Activated CD4-positive, alpha-beta T cell treated with anti-CD3 and anti-CD28 coated beads, Interleukin-2, amount 50 U/mL, for 24 hours (primary cell): ENCODE results near the gene PRELP.
"Not testable (repeated sequence)": the region's sequence is repeated elsewhere in the genome, so short reads cannot be mapped to it uniquely, and the experiment has no call there.

Source experiments
- DNase-seq, 2 donors: peaks; one replicate each; pipeline ENCODE4 v3.0.0-alpha.2; 2020; ENCODE audit warnings: low read depth in 1 of 2, low spot score in 1 of 2

Gene PRELP

DNA sequence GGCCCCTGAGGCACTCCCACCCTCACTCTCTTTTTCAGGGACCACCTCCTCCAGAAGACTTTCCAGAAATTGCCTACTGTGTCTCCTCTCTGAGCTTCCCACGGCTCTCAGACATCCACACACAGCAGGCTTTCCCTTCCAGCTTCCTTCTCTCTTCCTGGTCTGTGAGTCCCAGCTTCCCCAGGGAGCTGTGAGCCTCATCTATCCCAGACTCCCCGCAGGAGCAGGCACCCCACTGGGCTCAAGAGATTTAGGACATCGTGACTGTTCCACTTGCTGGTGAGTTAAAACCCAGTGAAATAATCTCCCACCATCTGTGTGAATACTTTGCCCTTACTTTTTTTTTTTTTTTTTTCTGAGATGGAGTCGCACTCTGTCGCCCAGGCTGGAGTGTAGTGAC is 22.0 kb upstream of the PRELP start:
- DNase-seq: no peak

DNA sequence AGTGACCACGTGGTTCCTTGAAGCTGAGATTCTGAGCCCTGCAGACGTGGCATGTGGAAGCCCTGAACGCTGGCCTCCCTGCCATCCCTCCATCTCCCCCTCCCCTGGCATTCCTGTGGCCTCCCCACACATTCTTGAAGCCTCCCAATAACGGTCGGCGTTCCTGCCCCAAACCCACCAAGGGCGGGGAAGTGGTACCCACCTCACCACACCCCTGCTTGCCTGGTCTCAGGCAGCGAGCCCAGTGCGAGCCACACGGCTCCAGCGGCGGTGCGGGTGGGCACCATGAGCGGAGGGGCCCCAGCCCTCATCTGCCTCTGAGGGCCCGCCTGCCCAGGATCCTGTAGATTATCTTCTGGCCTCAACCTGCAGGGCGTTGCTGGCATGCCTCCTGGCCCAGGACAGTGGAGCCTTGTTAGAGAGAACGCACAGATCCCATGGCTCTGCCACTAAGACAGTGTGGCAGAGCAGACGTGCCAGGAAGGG is 20.6 kb upstream of the PRELP start:
- no peak for DNase-seq

DNA sequence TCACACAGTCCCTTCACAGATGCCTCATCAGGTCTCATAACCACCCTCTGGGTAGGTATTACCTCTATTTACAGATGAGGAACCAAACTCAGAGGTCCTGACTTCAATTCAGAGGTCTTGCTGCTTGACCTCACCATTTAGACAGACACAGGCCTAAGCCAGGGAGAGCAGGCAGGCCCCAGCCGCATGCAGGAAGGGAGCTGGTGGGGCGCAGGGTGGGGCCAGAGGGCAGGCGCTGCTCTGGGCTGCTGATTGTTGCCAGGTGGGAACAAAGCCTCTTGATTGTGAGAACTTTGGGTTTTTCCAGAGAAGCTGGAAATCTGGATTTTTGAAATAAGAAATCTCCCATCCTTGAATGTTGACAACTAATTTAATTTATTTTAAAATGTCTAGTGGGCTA is 19.9 kb upstream of the PRELP start:
- DNase-seq: no peak

DNA sequence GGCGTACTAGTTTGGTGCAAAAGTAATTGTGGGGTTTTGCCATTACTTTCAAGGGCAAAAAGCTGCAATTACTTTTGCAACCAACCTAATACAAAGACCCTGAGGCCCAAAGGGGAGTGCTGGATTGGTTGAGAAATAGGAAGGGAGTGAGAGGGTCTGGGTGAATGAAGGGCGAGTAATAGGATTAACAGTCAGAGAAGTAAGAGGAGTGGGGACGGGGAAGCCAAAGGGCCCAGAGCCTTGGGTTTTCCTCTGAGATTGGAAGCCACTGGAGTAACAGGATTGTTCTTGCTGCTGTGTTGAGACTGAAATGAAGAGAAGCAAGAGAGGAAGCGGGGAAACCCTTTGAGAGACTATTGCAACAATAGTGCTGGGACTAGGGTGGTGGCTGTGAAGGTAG is 19.0 kb upstream of the PRELP start:
- DNase-seq: no peak

DNA sequence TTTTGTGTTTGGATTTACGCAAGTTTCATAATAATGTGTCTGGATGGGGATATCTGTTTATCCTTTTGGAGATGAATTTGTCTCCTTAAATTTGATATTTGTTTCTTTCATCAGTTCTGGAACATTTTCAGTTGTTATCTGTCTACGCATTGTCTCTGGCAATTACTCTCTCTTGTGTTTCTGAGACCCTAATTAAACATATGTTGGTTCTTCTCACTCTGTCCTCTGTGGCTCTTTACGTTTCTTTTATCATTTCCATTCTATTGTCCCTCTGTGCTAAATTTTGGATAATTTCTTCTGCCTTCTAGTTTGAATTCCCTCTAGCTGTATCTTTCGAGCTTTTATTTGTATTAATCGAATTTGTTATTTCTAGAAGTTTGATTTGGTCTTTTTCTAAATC is 17.5 kb upstream of the PRELP start:
- DNase-seq: no peak

DNA sequence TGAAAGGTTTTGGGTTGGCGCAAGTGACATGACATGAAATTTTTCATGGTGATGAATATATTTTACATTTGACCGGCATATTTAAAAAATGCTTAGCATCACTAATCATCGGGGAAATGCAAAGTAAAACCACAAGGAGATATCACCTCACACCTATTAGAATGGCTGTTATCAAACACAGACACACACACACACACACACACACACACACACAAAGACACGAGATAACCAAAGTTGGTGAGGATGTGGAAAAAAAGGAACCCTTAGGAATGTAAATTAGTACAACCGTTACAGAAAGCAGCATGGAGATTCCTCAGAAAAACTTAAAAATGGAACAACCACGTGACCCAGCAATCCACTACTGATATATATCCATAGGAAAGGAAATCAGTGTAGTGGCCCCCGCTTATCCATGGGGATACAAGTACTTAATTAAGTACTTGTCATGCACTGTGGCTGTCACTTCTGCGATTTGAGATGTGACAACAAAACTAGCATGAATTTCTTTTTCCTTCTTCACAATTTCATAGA is 15.9 kb upstream of the PRELP start:
- no peak for DNase-seq

DNA sequence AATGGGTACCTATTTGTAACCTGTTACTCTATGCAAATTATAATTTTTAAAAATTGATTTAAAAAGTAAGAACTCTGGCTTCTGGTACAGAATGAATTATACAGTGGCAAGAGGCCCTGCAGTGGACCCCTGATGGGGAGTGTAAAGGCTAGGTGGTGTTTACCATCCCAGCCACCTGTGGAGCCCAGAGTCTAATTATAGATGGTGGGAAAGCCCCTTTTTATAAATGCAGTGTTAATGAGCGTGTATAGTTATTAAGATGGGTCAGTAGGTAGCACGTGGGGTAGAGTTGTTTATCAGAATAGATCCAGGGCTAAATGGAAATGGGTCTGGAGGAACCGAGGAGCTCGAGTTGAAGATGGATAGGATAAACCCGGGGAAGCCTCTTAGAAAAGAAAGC is 13.9 kb upstream of the PRELP start:
- DNase-seq: no peak

DNA sequence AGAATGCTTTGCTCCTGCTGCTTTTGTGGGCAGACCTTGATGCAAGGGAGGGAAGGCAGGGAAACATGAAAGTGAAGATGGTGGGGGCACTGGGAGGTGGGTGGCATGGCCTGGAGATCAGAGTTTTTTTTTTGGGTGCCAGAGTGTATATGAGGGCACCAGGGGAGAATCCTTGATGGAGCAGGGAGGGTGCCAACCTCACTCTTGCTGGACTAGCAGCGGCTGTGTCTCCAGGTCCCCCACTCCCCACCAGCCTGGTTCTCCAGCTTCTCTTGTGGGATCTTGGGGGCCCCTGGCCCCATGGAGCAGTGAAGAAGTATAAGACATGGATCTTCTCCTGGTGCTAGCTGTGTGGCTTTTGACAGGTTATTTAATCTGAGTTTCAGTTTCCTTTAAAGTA is 13.5 kb upstream of the PRELP start:
- DNase-seq: no peak

DNA sequence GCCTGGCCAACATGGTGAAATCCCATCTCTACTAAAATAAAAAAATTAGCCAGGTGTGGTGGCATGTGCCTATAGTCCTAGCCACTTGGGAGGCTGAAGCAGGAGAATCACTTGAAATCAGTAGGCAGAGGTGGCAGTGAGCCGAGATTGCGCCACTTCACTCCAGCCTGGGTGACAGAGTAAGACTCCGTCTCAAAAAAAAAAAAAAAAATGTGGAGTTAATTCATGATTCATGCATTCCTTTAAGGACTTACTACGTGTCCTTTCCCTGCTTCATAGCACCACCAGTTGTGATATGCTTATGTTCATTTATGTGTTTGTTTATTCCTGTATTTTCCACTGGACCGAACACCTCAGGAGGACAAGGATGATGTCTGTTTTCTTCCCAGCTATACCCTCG is 12.7 kb upstream of the PRELP start:
- no peak for DNase-seq

DNA sequence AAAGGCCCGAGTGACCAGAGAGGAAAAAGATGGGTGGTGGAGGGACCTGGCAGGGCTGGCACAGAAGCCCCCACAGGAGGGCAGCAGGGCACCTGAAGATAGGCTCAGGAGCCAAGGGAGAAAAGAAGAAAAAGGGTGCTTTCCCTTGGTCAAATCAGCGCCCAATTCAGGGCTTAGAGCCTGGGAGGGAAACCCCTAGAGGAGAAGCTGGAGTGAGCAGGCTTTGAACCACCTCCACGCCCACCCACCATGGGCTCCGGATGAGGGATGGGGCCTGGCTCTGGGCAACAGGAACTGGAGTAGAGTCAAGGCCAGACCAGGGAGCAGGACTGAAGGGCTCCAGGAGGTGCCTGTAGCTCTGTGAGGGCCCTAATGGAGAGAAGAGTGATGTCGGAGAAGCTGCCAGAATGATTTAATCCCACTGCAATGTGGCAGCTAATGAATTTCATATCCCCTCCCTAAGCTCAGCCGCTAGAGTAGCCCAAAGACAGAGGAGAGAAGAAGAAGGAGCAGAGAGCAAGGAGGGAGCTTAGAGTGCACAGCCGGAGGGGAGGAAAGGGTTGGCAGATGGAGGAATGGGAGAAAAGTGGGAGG is 12.0 kb upstream of the PRELP start:
- DNase-seq: no peak

DNA sequence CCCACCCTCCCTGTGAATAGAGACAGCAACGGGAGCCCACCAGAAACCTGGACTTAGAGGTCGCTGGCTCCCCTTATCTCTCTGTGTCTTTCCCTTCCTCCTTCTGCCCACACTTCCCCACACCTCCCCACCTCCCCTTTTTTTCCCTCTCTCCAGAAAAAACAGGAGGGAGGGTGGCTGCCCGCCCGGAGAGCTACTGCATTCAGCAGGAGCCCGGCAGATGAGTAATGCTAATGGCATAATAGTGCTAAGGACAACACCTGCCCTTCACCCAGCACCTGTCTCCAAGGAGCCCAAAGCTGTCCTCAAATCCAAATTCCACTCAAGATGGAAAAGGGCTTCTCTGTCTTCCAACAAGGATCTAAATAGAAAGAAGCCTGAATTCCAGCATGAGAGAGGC is 11.4 kb upstream of the PRELP start:
- DNase-seq: no peak

DNA sequence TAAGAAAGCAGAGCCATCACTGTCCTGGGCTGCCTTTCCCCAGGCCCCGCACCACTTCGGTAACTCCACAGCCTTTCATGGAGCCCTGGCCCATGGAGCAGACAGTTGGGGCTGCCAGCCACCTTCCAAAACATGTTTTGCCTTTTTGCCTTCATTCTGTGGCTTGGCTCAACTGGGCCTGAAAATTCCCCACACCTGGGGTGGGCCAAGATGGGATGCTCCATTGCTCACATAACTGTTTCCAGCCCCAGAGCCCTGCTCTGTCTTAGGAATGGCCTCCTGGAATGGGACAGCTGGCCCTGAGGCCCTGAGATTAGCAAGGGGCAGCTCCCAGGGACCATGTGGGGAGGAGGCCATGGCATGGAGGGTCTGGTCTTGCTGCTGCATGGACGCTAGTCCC is 10.9 kb upstream of the PRELP start:
- no peak for DNase-seq

DNA sequence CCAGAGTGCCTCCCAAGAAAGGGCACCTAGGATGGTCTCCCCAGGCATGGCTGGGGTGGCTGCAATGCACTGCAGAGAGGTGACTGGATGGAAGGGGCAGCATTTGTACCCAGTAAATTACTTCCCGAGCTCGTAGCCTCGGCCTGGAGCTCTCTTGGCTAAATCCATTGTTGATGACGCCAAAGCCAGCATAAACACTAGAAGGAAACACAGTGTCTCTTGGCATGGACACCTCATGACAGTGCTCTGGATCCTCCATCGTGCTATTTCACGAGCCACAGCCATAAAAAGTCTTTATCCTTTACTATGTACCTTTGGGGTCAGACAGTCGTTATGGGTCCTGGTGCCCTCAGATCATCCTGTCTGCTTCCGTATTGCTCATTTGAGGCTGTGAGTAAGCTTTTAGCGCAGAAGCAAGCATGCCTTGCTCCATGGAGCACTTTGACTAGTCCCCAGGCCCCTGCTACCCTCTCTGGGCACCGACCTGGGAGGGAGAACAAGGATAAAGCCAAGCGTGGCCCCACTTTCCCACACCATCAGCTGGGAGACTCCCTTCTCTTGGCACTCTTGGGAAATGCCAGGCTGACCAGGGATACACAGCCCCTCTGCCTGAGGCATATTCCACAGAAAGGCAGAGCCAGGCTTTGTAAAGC is 10.3 kb upstream of the PRELP start:
- no peak for DNase-seq

DNA sequence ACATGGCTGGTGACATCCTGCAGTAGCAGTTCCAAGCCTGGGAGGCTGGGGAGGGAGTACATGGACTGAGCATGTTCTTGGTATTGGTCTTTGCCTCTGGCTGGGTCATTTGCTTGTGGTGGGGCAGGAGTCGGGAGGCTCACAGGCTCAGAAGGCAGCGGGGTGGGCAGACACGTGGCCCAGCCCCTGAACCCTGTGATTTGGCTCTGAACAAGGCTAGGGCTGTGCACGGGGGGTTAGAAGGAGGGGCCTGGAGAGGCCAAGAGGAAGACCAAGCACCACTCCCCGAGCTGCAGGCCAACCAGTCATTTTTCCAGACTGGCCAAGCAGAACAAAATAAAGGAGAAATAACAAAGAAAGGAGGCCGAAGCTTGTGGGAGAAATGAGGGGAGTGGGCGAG is 9.7 kb upstream of the PRELP start:
- DNase-seq: no peak

DNA sequence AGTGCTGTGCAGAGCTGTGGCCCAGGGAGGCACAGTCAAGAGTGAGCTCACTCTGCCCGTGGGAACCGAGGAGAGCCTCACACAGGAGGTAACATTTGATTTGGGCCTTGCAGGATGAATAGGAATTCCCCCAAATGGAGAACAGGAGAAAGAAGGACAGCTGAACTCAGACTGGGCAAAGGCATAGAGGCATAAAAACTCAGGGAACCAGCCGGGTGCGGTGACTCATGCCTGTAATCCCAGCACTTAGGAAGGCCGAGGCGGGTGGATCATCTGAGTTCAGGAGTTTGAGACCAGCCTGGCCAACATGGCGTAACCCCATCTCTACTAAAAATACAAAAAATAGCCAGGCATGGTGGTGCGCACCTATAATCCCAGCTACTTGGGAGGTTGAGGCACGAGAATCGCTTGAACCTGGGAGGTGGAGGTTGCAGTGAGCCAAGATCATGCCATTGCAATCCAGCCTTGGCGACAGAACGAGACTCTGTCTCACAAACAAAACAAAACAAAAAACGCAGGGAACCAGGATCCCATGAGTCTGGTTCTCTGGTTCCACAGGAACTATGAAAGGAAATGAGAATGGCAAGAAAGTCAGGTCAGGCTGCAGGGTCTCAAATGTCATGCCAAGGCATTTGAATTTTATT is 8.6 kb upstream of the PRELP start:
- DNase-seq: not testable (repeated sequence)

DNA sequence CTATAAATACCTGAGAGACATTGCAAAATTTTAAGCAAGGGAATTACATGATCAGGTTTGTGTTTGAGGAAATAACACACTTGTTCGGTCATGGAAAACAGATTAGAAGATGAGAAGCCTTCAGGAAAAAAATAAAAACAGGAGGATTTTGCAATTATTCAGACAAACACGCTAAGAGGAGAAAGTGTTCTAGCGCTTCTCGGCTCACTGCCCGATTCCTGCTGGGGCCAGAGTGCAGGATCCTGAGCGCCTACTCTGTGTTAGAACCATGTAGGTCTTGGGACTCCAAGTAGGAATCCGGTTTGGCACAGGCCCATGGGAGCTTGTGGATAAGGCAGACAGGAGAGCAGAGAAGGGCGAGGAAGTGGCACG is 8.1 kb upstream of the PRELP start:
- DNase-seq: no peak

DNA sequence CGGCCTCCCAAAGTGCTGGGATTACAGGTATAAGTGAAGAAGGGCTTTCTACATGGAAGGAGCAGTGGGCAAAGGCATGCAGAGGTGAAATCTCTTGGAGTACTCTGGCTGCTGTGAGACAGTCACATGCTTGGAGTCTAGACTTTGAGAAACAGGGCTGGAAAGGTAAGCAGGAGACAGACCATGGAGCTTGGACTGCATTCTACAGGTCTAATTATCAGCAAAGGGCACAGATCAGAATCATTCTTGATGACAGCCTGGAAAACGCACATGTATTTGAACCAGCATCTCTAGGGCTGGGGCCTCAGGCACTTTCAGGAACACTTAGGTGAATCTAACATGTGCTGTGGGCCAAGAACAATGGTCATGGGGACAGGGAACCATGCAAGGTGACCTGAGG is 7.3 kb upstream of the PRELP start:
- no peak for DNase-seq

DNA sequence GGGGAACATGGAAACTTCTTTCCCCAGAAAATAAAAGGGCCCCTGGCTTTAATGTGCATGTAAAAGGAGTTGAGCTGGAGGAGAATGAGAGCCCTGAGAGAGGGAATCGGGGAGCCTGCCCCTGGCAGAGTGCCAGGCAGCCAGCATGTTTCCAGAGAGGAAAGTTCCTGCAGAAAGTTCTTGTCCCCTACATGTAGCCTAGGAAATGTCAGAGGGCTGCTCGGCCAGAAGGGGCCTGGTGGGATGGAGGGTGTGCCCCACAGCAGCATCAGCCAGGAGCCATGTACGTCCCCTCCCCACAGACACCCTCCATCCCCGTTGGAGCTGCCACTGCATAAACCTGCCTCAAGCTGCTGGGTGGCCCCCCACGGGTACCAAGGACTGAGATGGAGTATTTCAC is 5.4 kb upstream of the PRELP start:
- no peak for DNase-seq

DNA sequence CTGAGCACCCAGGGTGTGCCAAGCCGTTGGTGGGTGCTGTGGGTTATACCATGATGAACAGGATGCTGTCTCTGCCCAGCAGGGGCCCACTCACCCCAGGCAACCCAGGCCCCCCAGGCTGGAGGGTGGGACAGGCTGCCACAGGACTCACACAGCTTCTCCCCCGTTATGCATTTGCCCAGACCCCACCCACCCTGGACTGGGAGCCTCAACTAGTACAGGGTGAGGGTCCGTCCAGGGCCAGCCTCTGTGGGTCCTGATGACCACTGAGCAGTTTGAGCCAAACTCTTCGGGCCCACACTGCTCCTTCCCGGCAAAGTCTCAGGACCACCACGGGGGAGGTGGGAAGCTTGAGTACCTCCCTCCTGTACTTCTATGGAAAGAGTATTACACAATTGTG is 3.8 kb upstream of the PRELP start:
- DNase-seq: no peak

DNA sequence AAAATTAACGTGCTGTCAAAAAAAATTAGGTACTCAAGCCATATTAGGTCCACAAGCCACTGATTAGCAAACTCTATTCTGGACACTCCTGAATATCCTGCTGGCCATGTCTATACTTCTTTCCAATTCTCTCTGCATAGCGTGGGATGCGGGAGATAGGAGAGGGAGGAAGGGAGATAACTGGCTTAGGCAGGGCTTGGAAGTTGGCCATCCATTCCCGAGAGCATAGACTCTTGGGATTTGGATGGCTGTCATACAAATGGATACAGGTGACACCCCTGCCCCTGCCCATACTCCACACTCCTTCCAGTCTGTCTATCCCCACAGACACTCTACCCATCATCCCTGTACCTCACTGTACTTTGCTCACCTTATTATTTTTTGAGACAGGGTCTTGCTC is 2.3 kb upstream of the PRELP start:
- no peak for DNase-seq

DNA sequence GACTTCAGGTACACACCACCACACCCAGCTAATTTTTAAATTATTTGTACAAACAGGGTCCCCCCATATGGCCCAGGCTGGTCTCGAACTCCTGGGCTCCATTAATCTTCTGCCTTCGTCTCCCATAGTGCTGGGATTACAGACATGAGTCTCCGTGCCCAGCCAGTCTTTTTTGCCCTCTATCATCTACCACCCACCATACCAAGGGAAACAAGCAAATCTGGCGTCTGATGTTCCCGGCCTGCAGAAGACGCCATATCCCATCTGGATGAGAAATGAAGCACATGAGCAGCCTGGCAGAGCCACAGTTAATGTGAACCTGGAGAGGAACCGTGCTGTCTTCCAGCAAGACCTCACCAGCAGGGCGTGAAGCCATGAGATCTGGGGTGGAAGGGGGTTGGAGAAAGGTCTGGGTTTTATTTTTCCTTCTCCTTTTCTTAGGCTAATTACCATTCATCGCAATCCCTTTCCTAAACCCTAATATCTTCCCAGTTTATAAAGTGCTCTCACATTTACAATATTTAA is 1.8 kb upstream of the PRELP start:
- no peak for DNase-seq

DNA sequence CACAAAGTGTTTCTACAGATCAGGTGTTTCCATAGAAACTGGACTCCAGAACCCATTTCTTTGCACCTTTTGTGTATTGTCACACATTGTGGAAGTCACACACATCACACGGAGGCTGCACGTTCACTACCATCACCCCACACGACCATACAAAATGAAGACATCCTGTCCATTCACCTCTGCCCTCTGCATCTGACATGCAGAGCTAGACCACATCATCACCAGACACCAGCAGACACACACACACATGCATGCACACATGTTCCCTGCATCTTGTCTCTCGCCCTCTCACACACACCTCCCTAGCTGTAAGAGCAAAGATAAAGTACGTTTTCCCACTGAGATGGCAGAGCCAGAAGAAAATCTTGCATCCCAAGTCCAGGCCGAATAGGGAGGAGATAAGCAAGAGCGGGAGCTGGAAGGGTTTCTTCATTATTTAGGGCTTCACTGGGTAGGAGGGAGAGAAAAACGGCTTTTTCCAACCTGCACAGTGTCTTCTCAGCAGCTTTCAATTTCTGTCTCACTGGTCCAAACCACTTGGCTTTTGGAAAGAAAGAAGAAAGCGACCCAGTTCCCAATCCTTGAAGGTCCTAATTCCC is 709 bp downstream of the PRELP start:
- DNase-seq: no peak
